Neural cell (in vitro differentiated cells): Measurements from ENCODE around the gene KCNA10.
A peak's percentile ranks its signal among the peaks of the same experiment; 100 is the strongest.

Experiments
- TAF1 ChIP-seq: IDR thresholded peaks from 2 replicates; pipeline ENCODE4 v1.6.1; 2012; ENCODE audit warnings: low read depth
- TF ChIP-seq, protein P1 (sequence below): fragments of 450-650 bp; IDR thresholded peaks from 2 replicates; pipeline ENCODE4 v1.5.1; 2014; ENCODE audit warnings: antibody characterized with exemption, mild to moderate bottlenecking, moderate library complexity; ENCODE audit not compliant: poor library complexity, severe bottlenecking

DNA sequence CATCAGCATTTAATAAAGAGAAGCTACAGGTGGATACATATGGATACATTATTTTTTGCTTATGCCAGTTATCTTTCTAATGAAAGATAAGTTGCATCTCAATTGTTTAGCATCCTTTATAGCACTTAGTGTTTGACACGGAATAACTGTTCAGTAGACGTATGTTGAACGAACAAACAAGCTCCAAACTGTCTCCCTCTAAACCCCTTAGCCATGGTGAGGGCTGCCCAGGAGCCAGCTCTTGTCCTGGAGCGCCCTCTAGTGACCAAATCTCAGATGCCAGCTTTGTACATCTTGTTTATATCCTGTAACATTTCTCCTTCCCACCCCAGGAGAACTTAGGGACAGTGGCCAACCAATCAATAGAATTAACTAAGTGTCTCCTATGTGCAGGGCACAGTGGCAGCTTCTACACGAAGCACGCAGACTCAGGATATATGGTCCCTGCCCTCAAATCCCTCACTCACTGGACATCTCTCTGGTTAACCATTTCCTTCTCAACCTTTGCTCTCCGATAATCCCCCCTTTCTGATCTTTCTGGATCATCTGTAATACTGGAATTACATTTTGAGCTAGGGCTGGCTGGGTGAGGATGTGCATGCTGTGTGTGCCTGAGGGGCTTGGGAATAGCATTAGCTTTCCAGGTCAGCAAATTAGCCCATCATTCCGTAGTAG lies 22.9 kb downstream of the KCNA10 start:
- no peak for TF ChIP-seq TAF1
- TF ChIP-seq, protein P1, sequence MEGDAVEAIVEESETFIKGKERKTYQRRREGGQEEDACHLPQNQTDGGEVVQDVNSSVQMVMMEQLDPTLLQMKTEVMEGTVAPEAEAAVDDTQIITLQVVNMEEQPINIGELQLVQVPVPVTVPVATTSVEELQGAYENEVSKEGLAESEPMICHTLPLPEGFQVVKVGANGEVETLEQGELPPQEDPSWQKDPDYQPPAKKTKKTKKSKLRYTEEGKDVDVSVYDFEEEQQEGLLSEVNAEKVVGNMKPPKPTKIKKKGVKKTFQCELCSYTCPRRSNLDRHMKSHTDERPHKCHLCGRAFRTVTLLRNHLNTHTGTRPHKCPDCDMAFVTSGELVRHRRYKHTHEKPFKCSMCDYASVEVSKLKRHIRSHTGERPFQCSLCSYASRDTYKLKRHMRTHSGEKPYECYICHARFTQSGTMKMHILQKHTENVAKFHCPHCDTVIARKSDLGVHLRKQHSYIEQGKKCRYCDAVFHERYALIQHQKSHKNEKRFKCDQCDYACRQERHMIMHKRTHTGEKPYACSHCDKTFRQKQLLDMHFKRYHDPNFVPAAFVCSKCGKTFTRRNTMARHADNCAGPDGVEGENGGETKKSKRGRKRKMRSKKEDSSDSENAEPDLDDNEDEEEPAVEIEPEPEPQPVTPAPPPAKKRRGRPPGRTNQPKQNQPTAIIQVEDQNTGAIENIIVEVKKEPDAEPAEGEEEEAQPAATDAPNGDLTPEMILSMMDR = peak; percentile 98
